GM19239 (cell line): ENCODE data around the gene STX1A.

Experiments
- DNase-seq: peaks from one replicate; pipeline ENCODE4 v3.0.0; 2011; ENCODE audit warnings: low spot score; ENCODE audit not compliant: insufficient read length
- FAIRE-seq: peaks from 2 replicates; lab custom pipeline; 2011; peaks lifted over from hg19 to GRCh38; lab: Jason Lieb, UNC

The STX1A gene

DNA sequence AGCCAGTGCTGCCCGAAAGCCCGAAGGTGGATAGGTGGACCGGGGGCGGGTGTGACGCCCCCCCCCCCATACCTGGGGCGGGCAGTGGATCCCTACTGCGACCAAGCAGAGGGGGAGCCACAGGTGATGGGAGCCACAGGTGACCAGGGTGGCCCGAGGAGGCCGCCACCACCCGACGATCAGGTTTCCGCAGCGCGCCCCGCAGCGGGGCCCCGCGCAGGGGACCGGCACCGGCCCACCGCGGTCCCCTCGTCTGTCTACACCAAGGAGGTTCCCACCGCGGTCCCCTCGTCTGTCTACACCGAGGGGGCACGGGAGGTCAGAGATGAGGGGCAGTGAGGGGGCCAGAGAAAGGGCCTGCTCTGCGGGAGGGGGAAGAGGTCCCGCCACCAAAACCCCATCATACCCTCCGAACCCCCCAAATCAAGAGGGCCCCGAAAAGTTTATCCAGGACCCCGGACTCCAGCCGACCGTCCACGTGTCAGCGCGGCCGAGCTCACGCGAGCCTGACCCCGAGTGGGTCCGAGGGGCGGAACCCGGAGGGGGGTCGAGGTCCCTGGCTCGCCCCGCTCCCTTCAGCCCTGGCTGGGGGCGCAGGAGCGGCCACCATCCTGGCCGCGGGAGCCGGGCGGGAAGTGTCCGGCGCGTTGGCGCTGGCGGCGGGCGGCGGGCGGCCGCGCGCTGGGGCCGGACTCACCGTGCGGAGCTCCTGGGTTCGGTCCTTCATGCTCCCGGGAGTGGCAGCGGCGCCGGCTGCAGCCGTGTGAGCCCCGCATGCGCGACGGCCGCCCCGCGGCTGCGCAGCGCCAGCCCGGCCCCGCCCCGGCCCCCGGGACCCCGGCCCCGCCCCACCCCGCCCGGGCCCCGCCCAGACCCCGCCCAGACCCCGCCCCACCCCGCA lies at the start of gene STX1A:
STX1A (minus strand) TSS at position 765 of the 901 bp plus-strand sequence; CDS start at position 727, 38 bp downstream.
- FAIRE-seq (no peak), DNase-seq (peak; percentile 96)

DNA sequence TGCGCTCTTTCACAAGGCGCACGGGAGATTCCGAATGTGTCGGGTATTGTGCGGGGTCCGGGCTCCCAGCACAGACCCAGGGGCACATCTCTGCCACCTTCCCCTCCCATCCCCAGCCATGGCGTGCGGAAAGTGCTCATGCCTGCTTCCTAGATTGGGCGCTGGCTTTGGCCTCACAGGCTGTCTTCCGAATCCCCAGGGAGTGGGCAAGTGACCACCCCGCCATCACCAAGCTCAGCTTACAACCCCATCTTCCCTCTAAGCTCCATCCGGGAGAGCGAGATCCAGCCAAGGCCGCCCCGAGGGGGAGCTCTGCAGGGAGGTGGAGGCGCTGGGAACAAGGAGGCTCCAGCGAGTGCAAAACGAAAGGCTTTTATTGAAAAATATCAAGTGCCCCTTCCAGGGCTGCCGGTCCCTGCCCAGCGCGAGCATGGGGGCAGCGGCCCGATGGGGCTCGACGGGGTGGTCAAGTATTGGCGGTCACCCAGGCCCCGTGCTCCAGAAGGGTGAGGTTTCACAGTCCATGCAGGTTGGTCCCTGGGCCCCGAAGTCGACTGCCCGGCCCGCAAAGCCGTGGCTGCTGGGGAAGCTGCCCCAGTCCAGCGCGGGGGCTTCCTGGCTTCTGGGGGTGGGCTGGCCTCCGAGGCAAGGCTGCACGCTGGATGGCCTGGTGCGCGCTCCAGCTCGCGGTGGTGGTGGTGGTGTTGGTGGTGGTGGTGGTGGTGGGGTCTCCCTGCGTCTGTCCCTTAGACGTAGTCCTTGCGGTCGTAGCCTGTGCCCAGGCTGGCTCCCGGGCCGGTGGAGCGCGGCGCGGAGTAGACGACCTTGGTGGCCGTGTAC lies 49.4 kb upstream of the STX1A start:
- DNase-seq (no peak), FAIRE-seq (no peak)

DNA sequence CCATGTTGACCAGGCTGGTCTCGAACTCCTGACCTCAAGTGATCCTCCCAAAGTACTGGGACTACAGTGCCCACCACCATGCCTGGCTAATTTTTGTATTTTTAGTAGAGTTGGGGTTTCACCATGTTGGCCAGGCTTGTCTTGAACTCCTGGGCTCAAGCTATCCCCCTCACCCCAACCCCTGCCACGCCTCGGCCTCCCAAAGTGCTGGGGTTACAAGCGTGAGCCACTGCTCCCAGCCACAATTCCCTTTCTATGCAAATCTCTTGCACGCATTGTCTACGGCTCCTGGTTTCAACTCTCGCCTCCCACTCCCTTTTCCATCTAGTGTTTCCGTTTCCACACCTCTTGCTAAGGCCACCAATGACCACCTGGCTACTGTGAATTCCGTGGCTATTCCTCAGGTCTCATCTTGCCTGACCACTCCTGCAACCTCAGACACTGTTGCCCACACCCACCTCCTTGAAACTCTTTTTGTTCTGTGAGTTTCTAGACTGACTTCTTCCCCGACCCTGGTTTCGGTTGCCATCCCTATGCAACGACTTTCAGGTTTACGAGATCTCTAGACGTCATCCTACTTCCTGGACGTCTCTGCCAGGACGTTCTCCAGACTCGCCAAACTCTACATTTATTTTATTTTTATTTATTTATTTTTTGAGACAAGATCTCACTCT lies 47.2 kb upstream of the STX1A start:
- FAIRE-seq = no peak
- DNase-seq = no peak

- no peak for FAIRE-seq
- DNase-seq = no peak
These were observed 43.2 kb upstream of the STX1A start for GRCh38 chr7:73762659-73762999.

GRCh38 chr7:73761854-73762658 lies 42.6 kb upstream of the STX1A start:
- FAIRE-seq = no peak
- DNase-seq = no peak

DNA sequence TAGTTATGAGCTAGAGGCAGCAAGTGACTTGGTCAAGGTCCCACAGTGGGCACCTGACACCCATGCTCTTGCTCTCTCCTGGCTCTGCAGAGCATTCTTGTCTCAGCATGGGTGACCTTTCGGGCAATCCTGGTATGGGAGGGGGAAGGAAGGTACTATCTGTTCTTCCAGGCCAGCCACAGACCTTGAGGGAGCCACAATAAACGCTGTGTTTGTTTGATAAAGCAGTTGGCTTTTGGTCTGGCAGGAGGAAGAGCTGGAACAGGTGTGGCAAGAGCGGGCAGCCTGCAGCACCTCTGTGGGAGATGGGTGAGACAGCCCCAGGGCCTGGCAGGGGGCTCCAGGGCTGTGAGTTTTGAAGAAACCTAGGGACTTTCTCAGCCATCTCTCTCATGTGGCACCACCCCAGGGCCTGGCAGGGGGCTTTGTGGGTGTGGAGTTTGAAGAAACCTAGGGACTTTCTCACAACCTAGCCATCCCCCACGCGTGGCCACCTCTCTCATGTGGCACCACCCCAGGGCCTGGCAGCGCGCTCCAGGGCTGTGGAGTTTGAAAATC lies 39.2 kb upstream of the STX1A start:
- no peak for DNase-seq
- no peak for FAIRE-seq

DNA sequence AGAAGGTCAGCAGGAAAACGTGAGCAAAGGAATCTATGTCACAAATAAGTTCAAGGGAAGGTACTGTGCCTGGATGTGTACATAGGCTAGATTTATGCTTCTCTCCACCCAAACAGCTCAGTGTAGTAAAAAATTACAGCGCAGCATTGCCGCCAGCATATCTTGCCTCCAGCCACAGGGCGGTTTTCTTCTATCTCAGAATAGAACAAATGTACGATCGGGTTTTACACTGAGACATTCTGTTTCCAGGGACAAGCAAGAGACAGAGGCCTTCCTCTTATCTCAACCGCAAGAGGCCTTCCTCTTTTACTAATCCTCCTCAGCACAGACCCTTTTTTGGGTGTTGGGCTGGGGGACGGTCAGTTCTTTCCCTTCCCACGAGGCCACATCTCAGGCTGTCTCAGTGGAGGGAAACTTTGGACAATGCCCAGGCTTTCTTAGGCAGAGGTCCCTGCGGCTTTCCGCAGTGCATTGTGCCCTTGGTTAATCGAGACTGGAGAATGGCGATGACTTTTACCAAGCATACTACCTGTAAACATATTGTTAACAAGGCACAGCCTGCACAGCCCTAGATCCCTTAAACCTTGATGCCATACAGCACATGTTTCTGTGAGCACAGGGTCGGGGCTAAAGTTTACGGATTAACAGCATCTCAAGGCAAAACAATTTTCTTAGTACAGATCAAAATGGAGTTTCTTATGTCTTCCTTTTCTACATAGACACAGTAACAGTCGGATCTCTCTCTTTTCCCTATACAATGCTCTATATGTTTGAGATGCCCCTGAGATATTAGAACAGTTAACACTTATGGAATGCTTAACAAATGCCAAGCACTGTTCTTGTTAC lies 30.7 kb upstream of the STX1A start:
- FAIRE-seq = no peak
- no peak for DNase-seq

- no peak for DNase-seq
- FAIRE-seq = no peak
These were observed 26.9 kb upstream of the STX1A start for GRCh38 chr7:73746378-73746777.

DNA sequence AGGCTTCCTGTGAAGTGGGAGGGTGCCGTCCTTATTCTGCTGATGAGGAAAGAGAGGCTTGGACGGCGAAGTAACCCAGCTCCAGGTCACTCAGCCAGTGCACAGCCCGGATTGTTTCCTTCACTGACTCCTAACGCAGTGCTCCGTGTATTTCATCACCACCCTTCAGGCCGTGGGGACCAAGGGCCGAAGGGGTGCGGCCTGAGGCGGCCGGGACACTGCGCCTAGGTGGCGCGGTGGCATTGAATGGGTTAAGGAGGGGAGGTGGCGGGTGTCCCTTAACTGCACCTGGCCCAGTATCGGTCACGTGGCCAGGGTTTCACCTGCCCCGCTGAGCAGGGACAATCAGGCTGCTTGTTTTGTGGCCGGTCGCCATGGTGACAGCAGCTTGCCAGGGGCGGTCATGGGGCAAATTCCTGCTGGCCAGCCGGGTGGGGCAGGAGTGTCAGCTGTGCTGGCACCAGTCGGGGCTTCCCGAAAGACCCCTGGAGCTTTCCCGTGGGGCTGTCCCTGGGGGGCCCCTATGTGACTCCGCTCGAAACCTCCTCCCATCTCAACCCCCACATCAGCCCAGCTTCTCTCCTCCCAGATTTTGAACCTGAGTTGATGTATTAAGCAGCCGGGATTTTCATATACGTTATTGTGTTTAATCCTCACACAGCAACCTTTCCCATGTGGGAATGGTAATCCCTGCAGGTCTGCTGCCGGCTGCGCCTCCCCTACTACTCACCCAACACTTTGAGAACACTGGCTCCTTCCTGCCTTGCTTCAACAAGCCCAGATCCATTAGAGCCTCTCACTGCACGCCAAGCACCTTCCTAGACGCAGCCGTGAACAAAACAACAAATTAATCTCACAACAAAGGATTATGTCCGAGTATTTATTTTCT lies 23.5 kb upstream of the STX1A start:
- no peak for DNase-seq
- FAIRE-seq = no peak

- DNase-seq = no peak
- no peak for FAIRE-seq
These were observed 22.9 kb upstream of the STX1A start for GRCh38 chr7:73742338-73742752.

GRCh38 chr7:73741600-73741999 lies 22.1 kb upstream of the STX1A start:
- DNase-seq (no peak), FAIRE-seq (no peak)

GRCh38 chr7:73740771-73741170 lies 21.3 kb upstream of the STX1A start:
- no peak for DNase-seq
- FAIRE-seq = no peak

DNA sequence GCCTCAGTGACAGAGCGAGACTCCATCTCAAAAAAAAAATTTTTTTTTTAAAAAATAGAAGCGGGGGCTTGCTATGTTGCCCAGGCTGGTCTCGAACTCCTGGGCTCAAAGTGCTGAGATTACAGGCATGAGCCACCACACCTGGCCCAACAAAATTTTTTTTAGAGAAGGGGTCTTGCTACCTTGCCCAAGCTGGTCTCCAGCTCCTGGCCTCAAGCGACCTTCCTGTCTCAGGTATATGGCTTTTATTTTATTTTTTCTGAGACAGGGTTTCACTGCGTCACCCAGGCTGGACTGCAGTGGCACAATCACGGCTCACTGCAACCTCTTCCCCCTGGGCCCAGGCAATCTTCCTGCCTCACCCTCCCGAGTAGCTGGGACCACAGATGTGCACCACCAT lies 20.7 kb upstream of the STX1A start:
- FAIRE-seq = no peak
- no peak for DNase-seq

DNA sequence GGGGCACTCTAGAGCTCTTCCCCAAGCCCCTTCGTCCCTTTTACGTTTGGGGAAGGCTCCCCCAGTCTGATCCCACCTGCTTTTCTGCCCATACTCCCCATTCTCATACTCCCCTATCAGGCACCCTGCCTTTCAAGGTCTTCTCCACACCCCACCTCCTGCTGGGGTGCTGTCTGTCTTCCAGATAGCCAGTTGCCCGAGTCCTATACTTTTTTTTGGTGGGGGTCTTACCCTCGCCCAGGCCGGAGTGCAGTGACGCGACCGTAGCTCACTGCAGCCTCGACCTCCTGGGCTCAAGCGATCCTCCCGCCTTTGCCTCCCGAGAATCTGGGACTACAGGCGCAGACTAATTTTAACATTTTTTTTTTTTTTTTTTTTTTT lies 19.9 kb upstream of the STX1A start:
- FAIRE-seq (peak; percentile 23), DNase-seq (no peak)

DNA sequence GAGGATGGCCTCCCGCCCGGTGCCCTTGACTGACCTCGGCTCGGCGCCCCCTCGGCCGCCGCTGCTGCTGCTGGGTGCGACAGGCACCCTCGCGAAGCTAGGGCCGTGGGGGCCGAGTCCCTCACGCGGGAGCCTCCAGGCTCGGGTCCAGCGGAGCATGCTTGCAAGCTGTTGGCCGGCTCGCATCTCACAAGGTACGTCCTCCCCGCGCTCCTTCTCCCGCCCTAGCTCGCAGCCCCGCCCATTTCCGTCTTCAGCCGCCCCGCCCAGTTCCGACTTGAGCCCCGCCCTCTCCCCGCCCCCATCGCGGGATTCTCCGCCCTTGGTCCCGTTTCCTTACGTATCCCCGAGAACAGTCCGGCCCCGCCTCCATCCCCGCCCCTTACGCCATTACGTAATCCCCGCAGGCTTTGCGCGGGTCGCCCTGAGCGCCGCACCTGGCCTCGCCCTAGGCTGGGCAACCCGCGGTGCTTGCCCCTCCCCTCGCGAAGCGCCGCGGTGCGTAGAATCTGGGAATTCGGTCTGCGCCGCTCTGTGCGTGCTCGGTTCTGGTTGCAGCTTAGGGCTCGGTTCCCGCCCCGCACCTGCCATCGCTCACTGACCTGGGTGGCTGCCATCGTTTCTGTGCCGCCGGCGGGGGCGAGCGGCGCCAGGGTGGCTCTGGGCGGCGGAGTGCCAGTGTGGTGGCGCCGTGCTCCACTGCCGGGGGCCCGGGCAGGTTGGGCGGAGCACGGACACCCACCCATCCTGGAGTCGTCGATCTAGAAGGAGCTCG lies 19.3 kb upstream of the STX1A start, which contains the start of gene ABHD11:
ABHD11 (minus strand) TSS at position 191 of the 775 bp plus-strand sequence; CDS start at position 159, 32 bp downstream.
- DNase-seq = peak; percentile 98
- peak; percentile 96 for FAIRE-seq

GRCh38 chr7:73738220-73738611 lies 18.7 kb upstream of the STX1A start:
- FAIRE-seq = peak; percentile 58
- DNase-seq = peak; percentile 66
